Cardiac fibroblast (primary cell): ENCODE data around the gene CHI3L2.

ENCODE experiments used
- DNase-seq, 2 donors: peaks; one replicate each; pipeline versions ENCODE4 v3.0.0 to v3.0.0-alpha.2; 2010; ENCODE audit warnings: low read depth in 2 of 2
- H3K4me3 ChIP-seq, 2 donors: replicated peaks in 1 of 2; 1 replicate in 1 of 2; 2 replicates in 1 of 2; pipeline ENCODE4 v1.5.1; 2011; ENCODE audit warnings: low read depth in 2 of 2, low read length in 2 of 2, mild to moderate bottlenecking in 2 of 2, moderate library complexity in 1 of 2
- CTCF ChIP-seq: IDR thresholded peaks from one replicate; pipeline ENCODE4 v1.5.1; 2011; ENCODE audit warnings: low read depth, mild to moderate bottlenecking, low read length, inconsistent platforms

The CHI3L2 gene

GRCh38 chr1:111191496-111191895, 36.0 kb upstream of the CHI3L2 start:
- H3K4me3 ChIP-seq, result no peak overlapping the region
- no peak for TF ChIP-seq CTCF
- DNase-seq, result peak; percentile 44 to 76

GRCh38 chr1:111192074-111192473, 35.4 kb upstream of the CHI3L2 start:
- H3K4me3 ChIP-seq, result no peak overlapping the region
- TF ChIP-seq CTCF, result no peak
- no peak for DNase-seq

- no peak for DNase-seq
- TF ChIP-seq CTCF, result no peak
- H3K4me3 ChIP-seq, result no peak overlapping the region
Observed at GRCh38 chr1:111192658-111193519, 34.6 kb upstream of the CHI3L2 start.

GRCh38 chr1:111193712-111194480, 33.6 kb upstream of the CHI3L2 start:
- DNase-seq, result no peak
- H3K4me3 ChIP-seq, result no peak overlapping the region
- TF ChIP-seq CTCF, result no peak

GRCh38 chr1:111195002-111195684, 32.4 kb upstream of the CHI3L2 start:
- no peak for TF ChIP-seq CTCF
- DNase-seq, result no peak
- no peak overlapping the region for H3K4me3 ChIP-seq

- no peak overlapping the region for H3K4me3 ChIP-seq
- TF ChIP-seq CTCF, result no peak
- DNase-seq, result no peak
Observed at GRCh38 chr1:111196213-111196612, 31.3 kb upstream of the CHI3L2 start.
